ENCODE results near the gene PIGR.

PIGR gene

DNA sequence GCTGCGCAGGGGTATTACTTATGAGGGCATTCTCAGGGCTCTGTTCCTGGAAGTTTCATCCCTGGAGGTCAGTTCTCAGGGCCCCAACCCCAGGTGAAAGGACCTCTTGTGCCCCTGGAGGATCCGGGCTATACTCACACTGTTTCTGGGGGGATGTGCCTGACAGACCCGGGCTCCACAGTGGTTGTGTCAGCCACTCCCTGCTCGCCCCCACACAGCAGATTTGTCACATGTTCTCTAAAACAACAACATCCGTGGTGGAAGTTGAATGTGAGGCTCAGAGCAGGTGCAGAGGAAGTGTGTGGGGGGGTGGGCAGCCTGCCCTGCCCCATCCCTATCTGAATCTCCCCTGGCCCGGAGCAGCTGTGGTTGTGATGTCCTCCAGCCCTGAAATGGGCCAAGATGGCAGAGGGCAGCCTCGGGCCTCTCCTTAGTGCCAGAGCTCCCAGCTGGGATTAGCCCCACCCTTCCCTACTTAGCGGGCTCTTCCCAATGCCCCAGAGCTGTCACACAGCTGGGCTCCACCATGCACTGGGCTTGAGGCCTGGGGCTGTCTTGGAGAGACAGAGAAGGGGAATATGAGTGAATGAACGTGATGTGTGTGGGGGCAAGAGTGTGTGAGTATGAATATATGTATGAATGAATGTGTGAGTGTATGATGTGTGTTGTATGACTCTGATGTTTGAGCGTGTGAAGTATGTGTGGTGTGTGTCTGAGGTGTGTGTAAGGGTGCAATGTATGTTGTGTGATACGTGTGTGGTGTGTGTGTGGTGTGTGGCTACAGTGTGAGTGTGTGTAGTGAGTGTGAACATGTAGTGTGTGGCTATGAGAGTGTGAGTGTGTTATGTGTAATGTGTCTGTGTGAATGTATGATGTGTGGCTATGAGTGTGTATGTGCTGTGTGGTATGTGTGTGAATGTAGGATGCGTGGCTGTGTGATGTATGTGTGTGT is 23.0 kb downstream of the PIGR start:
- TF ChIP-seq, protein P1, sequence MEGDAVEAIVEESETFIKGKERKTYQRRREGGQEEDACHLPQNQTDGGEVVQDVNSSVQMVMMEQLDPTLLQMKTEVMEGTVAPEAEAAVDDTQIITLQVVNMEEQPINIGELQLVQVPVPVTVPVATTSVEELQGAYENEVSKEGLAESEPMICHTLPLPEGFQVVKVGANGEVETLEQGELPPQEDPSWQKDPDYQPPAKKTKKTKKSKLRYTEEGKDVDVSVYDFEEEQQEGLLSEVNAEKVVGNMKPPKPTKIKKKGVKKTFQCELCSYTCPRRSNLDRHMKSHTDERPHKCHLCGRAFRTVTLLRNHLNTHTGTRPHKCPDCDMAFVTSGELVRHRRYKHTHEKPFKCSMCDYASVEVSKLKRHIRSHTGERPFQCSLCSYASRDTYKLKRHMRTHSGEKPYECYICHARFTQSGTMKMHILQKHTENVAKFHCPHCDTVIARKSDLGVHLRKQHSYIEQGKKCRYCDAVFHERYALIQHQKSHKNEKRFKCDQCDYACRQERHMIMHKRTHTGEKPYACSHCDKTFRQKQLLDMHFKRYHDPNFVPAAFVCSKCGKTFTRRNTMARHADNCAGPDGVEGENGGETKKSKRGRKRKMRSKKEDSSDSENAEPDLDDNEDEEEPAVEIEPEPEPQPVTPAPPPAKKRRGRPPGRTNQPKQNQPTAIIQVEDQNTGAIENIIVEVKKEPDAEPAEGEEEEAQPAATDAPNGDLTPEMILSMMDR (IDR thresholded peaks at IDR 0.05; ENCODE audit: low read depth, low read length) = no peak
- no peak overlapping the region for H3K4me3 ChIP-seq (replicated peaks in 1 of 2; ENCODE audit: low read depth in 2 of 2, low read length in 2 of 2)
- no peak for DNase-seq (ENCODE audit: low read depth in 2 of 2)

DNA sequence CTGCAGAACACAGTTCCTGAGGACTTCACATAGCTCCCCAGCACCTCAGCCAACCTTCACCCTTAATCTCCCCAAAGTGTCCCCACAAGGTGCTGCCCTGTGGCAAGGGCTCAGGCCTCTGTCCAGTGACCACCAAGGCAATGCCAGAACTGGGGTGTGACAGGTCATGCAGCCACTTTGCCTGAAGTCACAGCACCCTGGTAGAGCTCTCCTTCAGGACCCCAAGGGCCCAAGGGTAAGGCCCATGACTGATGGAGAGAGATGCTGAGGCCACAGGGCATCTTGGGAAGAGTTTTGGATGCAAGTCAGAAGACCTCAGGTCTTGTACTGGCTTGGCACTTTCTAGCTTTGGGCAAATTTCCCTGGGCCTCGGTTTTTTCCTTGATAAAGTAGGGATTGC is 23.7 kb downstream of the PIGR start:
- no peak overlapping the region for H3K4me3 ChIP-seq (replicated peaks in 1 of 2; ENCODE audit: low read depth in 2 of 2, low read length in 2 of 2)
- no peak for DNase-seq (ENCODE audit: low read depth in 2 of 2)
- TF ChIP-seq, protein P1 (IDR thresholded peaks at IDR 0.05; ENCODE audit: low read depth, low read length) = no peak

DNA sequence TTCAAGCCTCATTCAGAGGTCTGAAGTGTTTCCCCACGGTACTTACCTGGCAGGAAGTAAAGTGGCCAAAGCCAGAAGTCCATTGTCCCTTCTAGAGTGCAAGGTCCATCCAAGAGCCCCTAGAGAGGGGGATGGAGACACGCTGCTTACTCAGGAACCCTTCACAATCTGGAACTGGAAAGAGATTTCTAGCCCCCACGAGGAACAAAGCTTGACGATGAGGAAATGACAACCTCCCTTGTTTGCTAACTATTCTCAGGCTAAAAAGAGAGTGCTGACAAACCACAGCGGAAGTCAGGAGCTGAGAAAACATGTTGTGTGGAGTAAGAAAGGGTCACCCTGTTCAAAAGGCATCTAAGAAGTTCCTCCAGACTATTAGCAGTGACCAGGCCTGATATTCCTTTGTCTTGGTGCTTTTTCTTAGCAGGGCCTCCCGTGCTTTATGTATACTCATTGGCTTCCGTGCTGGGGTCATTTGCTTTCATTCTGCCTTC is 24.4 kb downstream of the PIGR start, which contains the start of gene FCMR:
Gene FCMR, minus strand, starts transcription at position 170 of the 494 bp plus-strand sequence. Its CDS starts 87 bp downstream, at position 83.
- TF ChIP-seq, protein P1 (IDR thresholded peaks at IDR 0.05; ENCODE audit: low read depth, low read length) = no peak
- H3K4me3 ChIP-seq (replicated peaks in 1 of 2; ENCODE audit: low read depth in 2 of 2, low read length in 2 of 2) = no peak within 1 kb of the TSS
- DNase-seq (ENCODE audit: low read depth in 2 of 2) = peak in 1 of 2 donors; percentile 54

DNA sequence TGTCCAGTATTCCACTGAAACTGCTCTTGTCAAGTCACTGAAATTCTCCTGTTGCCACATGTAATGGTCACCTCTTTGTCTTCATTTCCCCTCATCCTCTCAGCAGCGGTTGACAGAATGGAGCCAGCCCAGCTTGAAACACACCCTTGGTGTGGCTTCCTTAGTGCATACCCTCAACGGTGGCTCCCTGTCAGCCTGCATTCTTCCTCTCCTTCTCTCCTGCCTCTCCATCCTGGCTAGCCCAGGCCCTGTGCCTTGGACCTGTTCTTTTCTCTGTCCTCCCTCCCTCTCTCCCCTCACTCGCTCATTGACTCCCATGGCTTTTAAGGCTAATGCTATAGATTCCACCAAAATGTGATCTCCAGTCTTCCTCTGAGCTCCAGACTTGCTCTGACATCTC is 28.2 kb downstream of the PIGR start:
- no peak overlapping the region for H3K4me3 ChIP-seq (replicated peaks in 1 of 2; ENCODE audit: low read depth in 2 of 2, low read length in 2 of 2)
- TF ChIP-seq, protein P1 (IDR thresholded peaks at IDR 0.05; ENCODE audit: low read depth, low read length) = no peak

DNA sequence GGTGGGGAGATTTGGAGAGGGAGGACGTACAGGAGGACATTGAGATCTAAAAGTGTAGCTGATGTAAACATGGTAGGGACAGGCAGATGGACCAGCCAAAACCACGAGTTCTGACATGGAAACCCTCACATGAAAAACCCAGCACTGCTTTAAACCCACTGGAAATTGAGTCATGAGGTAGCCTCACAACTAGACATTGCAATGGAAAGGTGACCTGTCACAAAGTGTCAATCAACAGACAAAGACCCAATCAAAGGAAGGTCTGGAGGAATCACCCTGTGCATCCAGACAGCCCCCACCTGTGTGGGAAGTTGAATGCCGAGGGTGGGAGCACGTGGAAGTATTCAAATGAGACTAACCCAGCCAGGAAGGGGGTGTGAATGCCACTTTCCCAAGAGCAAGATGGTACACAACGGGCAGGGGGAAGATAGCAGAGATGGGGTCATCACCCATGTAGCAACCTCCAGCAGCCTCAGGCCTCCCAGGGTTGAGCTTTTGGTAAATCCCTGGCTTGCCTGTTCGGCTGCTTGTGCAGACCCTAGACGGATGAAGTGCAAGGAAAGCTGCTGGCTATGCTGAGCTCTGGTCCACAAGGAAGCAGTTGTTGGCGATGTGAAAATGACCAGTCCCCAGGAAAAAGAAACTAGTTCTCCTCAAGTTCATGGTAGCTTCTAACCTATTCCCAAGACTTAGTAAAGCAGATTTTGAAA is 30.1 kb downstream of the PIGR start:
- TF ChIP-seq, protein P1 (IDR thresholded peaks at IDR 0.05; ENCODE audit: low read depth, low read length) = no peak
- H3K4me3 ChIP-seq (replicated peaks in 1 of 2; ENCODE audit: low read depth in 2 of 2, low read length in 2 of 2) = no peak overlapping the region
- no peak for DNase-seq (ENCODE audit: low read depth in 2 of 2)

More for the DNA sequence above, 28.2 kb downstream of the PIGR start:
- DNase-seq (ENCODE audit: low read depth in 2 of 2) = no peak

DNA sequence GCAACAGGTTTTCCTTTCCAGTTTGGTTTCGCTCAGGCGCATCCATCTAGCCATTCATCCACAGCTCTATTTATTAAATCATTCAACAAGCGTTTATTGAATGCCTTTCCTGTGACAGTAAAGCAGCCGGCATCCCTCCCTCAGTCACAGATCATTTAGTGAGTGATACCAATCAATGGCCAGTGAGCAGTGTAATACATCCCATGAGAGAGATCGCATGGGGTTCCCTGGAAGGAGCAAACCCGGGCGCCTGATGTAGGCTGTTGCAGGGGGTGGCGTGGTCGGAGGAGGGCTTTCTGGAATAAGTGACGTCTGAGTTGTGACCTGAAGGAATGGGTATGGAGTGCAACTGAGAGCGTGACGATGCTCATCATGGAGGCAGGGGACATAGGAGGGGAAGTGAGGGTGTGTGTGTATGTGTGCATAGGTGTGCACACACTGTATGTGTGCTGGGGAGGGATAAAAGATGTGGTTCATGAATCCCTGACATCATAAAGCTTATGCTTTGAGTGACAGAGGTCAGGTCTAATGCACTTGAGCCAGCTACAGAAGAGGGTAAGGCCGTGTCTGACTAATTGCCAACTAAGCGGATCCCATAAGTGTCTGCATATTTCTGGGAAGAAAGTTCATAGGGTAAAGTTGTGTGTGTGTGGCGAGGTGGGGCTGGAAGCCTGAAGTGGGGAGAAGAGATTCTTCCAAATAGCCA is 31.1 kb downstream of the PIGR start:
- no peak for DNase-seq (ENCODE audit: low read depth in 2 of 2)
- no peak overlapping the region for H3K4me3 ChIP-seq (replicated peaks in 1 of 2; ENCODE audit: low read depth in 2 of 2, low read length in 2 of 2)
- TF ChIP-seq, protein P1 (IDR thresholded peaks at IDR 0.05; ENCODE audit: low read depth, low read length) = no peak

Measured in cardiac fibroblast (primary cell).